Endothelial cell of umbilical vein (primary cell): Measurements from ENCODE around the gene EIF4A3. TPM values are rescaled to one million over a fixed set of nuclear protein-coding genes. Genes with fewer than 3 reads are reported as not detected.

Experiments used
- BruUV-seq: library from RNA; stranded (reverse); fragments of 400-500 nt; replicated peaks from 2 replicates; lab custom pipeline; 2021; lab: Mats Ljungman, UMichigan
- CTCF ChIA-PET: fragments of 300-600, 350-600 bp; sonication (Branson Sonifier 250); formaldehyde crosslinking; loops from one replicate; lab custom pipeline; 2021; ENCODE audit warnings: antibody characterized with exemption, inconsistent platforms; lab: Charles Lee
- POLR2A ChIA-PET: fragments of 300-600, 350-600 bp; sonication (Branson Sonifier 250); formaldehyde crosslinking; loops from one replicate; lab custom pipeline; 2021; ENCODE audit warnings: antibody characterized with exemption, inconsistent platforms; lab: Charles Lee
- DNase-seq: peaks from one replicate; pipeline ENCODE4 v3.0.0-alpha.2; 2011; ENCODE audit warnings: low read depth, low spot score
- FAIRE-seq: peaks from 2 replicates; lab custom pipeline; 2011; peaks lifted over from hg19 to GRCh38; lab: Jason Lieb, UNC
- H2AFZ ChIP-seq: 2 replicates; pipeline ENCODE4 v1.6.0; 2012; ENCODE audit warnings: low read depth, low read length, control low read depth, inconsistent platforms
- H3K27ac ChIP-seq: 2 replicates; pipeline ENCODE4 v1.5.1; 2011; ENCODE audit warnings: low read depth, mild to moderate bottlenecking, control low read depth, low read length, moderate library complexity; ENCODE audit not compliant: insufficient read depth
- H3K27me3 ChIP-seq, 2 experiments: 2 replicates each; pipeline versions ENCODE4 v1.6.0 to v1.6.1; 2011; ENCODE audit warnings: low read length in 2 of 2, mixed read lengths in 1 of 2; ENCODE audit not compliant: control insufficient read depth in 2 of 2, insufficient read depth in 2 of 2
- H3K36me3 ChIP-seq, 2 experiments: 2 replicates in 1 of 2; 3 replicates in 1 of 2; pipeline ENCODE4 v1.5.1; 2011; ENCODE audit warnings: low read length in 2 of 2, mild to moderate bottlenecking in 1 of 2, moderate library complexity in 1 of 2; ENCODE audit not compliant: control insufficient read depth in 2 of 2, insufficient read depth in 2 of 2; ENCODE audit errors: extremely low read depth in 1 of 2
- H3K4me1 ChIP-seq: 3 replicates; pipeline ENCODE4 v1.5.1; 2011; ENCODE audit warnings: mild to moderate bottlenecking, low read length; ENCODE audit not compliant: control insufficient read depth, insufficient read depth; ENCODE audit errors: extremely low read depth
- H3K4me2 ChIP-seq: 2 replicates; pipeline ENCODE4 v1.6.1; 2011; ENCODE audit warnings: low read length, control low read depth, mixed read lengths; ENCODE audit not compliant: insufficient read depth
- H3K4me3 ChIP-seq, 3 experiments: fragments of 200-600 bp in 1 of 3; sonication (generic), shearing (Covaris generic) in 1 of 3; replicated peaks in 1 of 3; 2 replicates each; pipeline ENCODE4 v1.5.1; 2011 to 2016; ENCODE audit warnings: control low read depth in 3 of 3, low read length in 3 of 3, mild to moderate bottlenecking in 2 of 3, inconsistent platforms in 1 of 3, low read depth in 1 of 3, moderate library complexity in 1 of 3; ENCODE audit not compliant: insufficient read depth in 1 of 3
- H3K79me2 ChIP-seq: 2 replicates; pipeline ENCODE4 v1.6.0; 2012; ENCODE audit warnings: low read length, inconsistent platforms; ENCODE audit not compliant: control insufficient read depth, insufficient read depth
- H3K9ac ChIP-seq: replicated peaks from 2 replicates; pipeline ENCODE3; 2011; ENCODE audit warnings: low read length, control low read depth; ENCODE audit not compliant: insufficient read depth; ENCODE audit errors: extremely low read depth
- H3K9me1 ChIP-seq: replicated peaks from 3 replicates; pipeline ENCODE4 v1.6.0; 2011; ENCODE audit warnings: mild to moderate bottlenecking, low read length; ENCODE audit not compliant: control insufficient read depth, insufficient read depth; ENCODE audit errors: extremely low read depth
- H3K9me3 ChIP-seq: replicated peaks from 2 replicates; pipeline ENCODE4 v1.5.1; 2012; ENCODE audit warnings: low read length, inconsistent platforms; ENCODE audit not compliant: control insufficient read depth, insufficient read depth
- H4K20me1 ChIP-seq: replicated peaks from 2 replicates; pipeline ENCODE3; 2011; ENCODE audit warnings: mild to moderate bottlenecking, low read length; ENCODE audit not compliant: control insufficient read depth, insufficient read depth; ENCODE audit errors: extremely low read depth
- EZH2 ChIP-seq: IDR thresholded peaks from 2 replicates; pipeline ENCODE4 v1.6.1; 2012; ENCODE audit warnings: borderline replicate concordance, low read depth, mild to moderate bottlenecking, moderate library complexity, low read length, inconsistent platforms; ENCODE audit not compliant: severe bottlenecking
- FOS ChIP-seq: IDR thresholded peaks from 2 replicates; pipeline ENCODE4 v1.6.1; 2011; ENCODE audit warnings: mild to moderate bottlenecking, low read length, moderate library complexity, borderline replicate concordance; ENCODE audit not compliant: insufficient read depth
- GATA2 ChIP-seq: IDR thresholded peaks from 2 replicates; pipeline ENCODE4 v1.7.0; 2011; ENCODE audit warnings: low read depth, mild to moderate bottlenecking, moderate library complexity, mixed read lengths, low read length; ENCODE audit not compliant: insufficient read length, insufficient read depth
- JUN ChIP-seq: IDR thresholded peaks from 2 replicates; pipeline ENCODE4 v1.6.1; 2011; ENCODE audit warnings: borderline replicate concordance, low read depth; ENCODE audit not compliant: insufficient read length, insufficient read depth
- MYC ChIP-seq: IDR thresholded peaks from one replicate; pipeline ENCODE4 v1.6.1; 2011; ENCODE audit warnings: mild to moderate bottlenecking, low read depth, low read length
- POLR2A ChIP-seq: IDR thresholded peaks from 2 replicates; pipeline ENCODE4 v1.6.1; 2012; ENCODE audit warnings: low read depth, mild to moderate bottlenecking, control low read depth, low read length
- POLR2AphosphoS5 ChIP-seq: IDR thresholded peaks from 2 replicates; pipeline ENCODE4 v1.6.1; 2012; ENCODE audit warnings: low read depth, mild to moderate bottlenecking, control low read depth, low read length, moderate library complexity; ENCODE audit not compliant: insufficient read depth
- dilution Hi-C: fragments of 300-500 bp; cut with MboI; formaldehyde crosslinking; loops from one replicate; pipeline ENCODE4 v1.15.0; 2019; ENCODE audit warnings: low sequenced_read_pairs; ENCODE audit not compliant: extremely low pct_ligation_motif_present
- intact Hi-C: fragments of 100-400 bp; cut with micrococcal nuclease; formaldehyde crosslinking; loops from one replicate; pipeline ENCODE4 v1.10.0; 2022
- polyA plus RNA-seq, 4 experiments: library from polyadenylated mRNA; depleted of rRNA in 3 of 4; stranded (reverse) in 3 of 4; unstranded in 1 of 4; fragments of >200 nt; gene quantifications; 2 replicates each; pipeline versions ENCODE4 v1.2.1 to v1.2.3, GENCODE V29; 2011 to 2012; ENCODE audit warnings: missing spikeins in 1 of 4
- total RNA-seq: library from RNA; stranded (reverse); gene quantifications from 2 replicates; pipeline ENCODE4 v1.2.3, GENCODE V29; 2021
- TF ChIP-seq, protein P1 (sequence below), 2 donors: IDR thresholded peaks; 1 replicate in 1 of 2; 2 replicates in 1 of 2; pipeline ENCODE4 v1.5.1; 2011; ENCODE audit warnings: low read length in 2 of 2, mild to moderate bottlenecking in 2 of 2, moderate library complexity in 2 of 2, control low read depth in 1 of 2, inconsistent platforms in 1 of 2, low read depth in 1 of 2; ENCODE audit not compliant: insufficient read depth in 1 of 2; ENCODE audit errors: extremely low read depth in 1 of 2
- TF ChIP-seq, protein P2 (sequence below): IDR thresholded peaks from 2 replicates; pipeline ENCODE4 v1.6.1; 2011; ENCODE audit not compliant: insufficient read depth, insufficient read length

Gene EIF4A3
- total and polyA plus RNA-seq, 2 donors (not counting 3 experiments of a cell fraction or from before 2014, with no cell fraction given), result 90.4 to 94.5 TPM

DNA sequence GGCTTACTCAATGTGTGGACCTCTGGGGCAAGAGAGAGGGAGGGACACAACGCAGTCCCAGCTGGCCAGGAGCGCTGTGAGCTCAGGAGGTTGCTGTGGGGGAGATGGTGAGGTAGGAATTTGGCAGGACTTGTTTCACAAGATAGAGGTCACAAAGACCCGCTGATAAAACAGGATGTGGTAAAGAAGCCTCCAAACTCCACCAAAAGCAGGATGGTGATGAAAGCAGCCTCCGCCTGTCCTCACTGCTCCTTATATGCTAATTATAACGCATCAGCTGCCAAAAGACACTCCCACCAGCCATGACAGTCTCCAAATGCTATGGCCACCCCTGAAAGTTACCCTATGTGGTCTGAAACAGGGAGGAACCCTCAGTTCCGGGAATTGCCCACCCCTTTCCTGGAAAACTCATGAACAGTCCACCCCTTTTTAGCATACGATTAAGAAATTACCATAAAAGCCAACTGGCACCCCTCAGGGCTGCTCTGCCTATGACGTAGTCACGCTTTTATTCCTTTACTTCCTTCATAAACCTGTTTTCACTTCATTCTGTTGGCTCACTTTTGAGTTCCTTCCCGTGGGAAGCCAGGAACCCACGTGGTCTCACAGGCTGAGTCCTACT lies 5.3 kb upstream of the EIF4A3 start:
- Histone ChIP-seq H3K9ac (no peak overlapping the region), H3K9me3 (no peaks in the 10 kb centered on the region), H3K27ac (no peak overlapping the region), H2AFZ (no peak overlapping the region), H3K4me1 (peaks cover 6% of the 10 kb centered on the region), H3K27me3 (peaks cover 0 to 2% of the 10 kb centered on the region in 2 experiments), H3K4me3 (no peak overlapping the region), H3K79me2 (peaks cover 9% of the 10 kb centered on the region), H3K9me1 (no peaks in the 10 kb centered on the region), H3K4me2 (no peak overlapping the region), H3K36me3 (no peaks in the 10 kb centered on the region), H4K20me1 (no peaks in the 10 kb centered on the region)
- dilution Hi-C loops, result no loop called here
- DNase-seq (no peak), FAIRE-seq (no peak)
- ChIA-PET CTCF (no interaction called here), POLR2A (no interaction called here)
- intact Hi-C loops, result no loop called here
- TF ChIP-seq, protein P1, sequence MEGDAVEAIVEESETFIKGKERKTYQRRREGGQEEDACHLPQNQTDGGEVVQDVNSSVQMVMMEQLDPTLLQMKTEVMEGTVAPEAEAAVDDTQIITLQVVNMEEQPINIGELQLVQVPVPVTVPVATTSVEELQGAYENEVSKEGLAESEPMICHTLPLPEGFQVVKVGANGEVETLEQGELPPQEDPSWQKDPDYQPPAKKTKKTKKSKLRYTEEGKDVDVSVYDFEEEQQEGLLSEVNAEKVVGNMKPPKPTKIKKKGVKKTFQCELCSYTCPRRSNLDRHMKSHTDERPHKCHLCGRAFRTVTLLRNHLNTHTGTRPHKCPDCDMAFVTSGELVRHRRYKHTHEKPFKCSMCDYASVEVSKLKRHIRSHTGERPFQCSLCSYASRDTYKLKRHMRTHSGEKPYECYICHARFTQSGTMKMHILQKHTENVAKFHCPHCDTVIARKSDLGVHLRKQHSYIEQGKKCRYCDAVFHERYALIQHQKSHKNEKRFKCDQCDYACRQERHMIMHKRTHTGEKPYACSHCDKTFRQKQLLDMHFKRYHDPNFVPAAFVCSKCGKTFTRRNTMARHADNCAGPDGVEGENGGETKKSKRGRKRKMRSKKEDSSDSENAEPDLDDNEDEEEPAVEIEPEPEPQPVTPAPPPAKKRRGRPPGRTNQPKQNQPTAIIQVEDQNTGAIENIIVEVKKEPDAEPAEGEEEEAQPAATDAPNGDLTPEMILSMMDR (IDR thresholded peaks at IDR 0.05; ENCODE audit: extremely low read depth in 1 of 2, insufficient read depth in 1 of 2, low read depth in 1 of 2, low read length in 2 of 2), result no peak
- TF ChIP-seq POLR2A (no peak), EZH2 (no peak), MYC (no peak), JUN (no peak), GATA2 (no peak), POLR2AphosphoS5 (no peak), FOS (no peak)
- TF ChIP-seq, protein P2, sequence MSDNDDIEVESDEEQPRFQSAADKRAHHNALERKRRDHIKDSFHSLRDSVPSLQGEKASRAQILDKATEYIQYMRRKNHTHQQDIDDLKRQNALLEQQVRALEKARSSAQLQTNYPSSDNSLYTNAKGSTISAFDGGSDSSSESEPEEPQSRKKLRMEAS, result no peak
- BruUV-seq, result no TSS peak
